Mesenchymal stem cell (in vitro differentiated cells and primary cell): ENCODE data around the gene ALCAM.
"Not testable (repeated sequence)": the region's sequence is repeated elsewhere in the genome, so short reads cannot be mapped to it uniquely, and the experiment has no call there.

Source experiments
- DNase-seq: peaks from one replicate; pipeline ENCODE4 v3.0.0-alpha.2; 2013
- H2AFZ ChIP-seq: one replicate; pipeline ENCODE4 v1.6.1; 2013; ENCODE audit warnings: low read depth, mild to moderate bottlenecking, control low read depth, inconsistent platforms, low read length, moderate library complexity
- H2AK5ac ChIP-seq: 2 replicates; pipeline ENCODE4 v1.6.1; 2013; ENCODE audit warnings: low read length, moderate library complexity, mild to moderate bottlenecking, inconsistent platforms; ENCODE audit not compliant: severe bottlenecking
- H2BK120ac ChIP-seq: one replicate; pipeline ENCODE4 v1.6.1; 2013; ENCODE audit warnings: low read depth, mild to moderate bottlenecking, inconsistent platforms, low read length, moderate library complexity
- H2BK12ac ChIP-seq, 2 experiments: one replicate each; pipeline ENCODE4 v1.6.1; 2013; ENCODE audit warnings: inconsistent platforms in 2 of 2, low read length in 2 of 2, mild to moderate bottlenecking in 2 of 2, moderate library complexity in 2 of 2, control low read depth in 1 of 2
- H2BK15ac ChIP-seq: one replicate; pipeline ENCODE4 v1.6.1; 2013; ENCODE audit warnings: mild to moderate bottlenecking, low read depth, inconsistent platforms; ENCODE audit not compliant: poor library complexity, severe bottlenecking
- H2BK5ac ChIP-seq: 2 replicates; pipeline ENCODE4 v1.6.1; 2013; ENCODE audit warnings: low read depth, mild to moderate bottlenecking, low read length, control low read depth, inconsistent platforms; ENCODE audit not compliant: poor library complexity, severe bottlenecking
- H3K14ac ChIP-seq, 2 experiments: one replicate each; pipeline ENCODE4 v1.6.1; 2013; ENCODE audit warnings: inconsistent platforms in 2 of 2, low read length in 2 of 2, control low read depth in 1 of 2, mild to moderate bottlenecking in 1 of 2, moderate library complexity in 1 of 2
- H3K18ac ChIP-seq, 2 experiments: one replicate each; pipeline ENCODE4 v1.6.1; 2013; ENCODE audit warnings: inconsistent platforms in 2 of 2, low read length in 2 of 2, control low read depth in 1 of 2, low read depth in 1 of 2, mild to moderate bottlenecking in 1 of 2
- H3K23ac ChIP-seq, 2 experiments: one replicate each; pipeline ENCODE4 v1.6.1; 2013; ENCODE audit warnings: inconsistent platforms in 2 of 2, low read length in 2 of 2, mild to moderate bottlenecking in 2 of 2, moderate library complexity in 2 of 2, control low read depth in 1 of 2
- H3K27ac ChIP-seq: 2 replicates; pipeline ENCODE4 v1.5.1; 2013; ENCODE audit warnings: mild to moderate bottlenecking, moderate library complexity, low read length, control low read depth, inconsistent platforms; ENCODE audit not compliant: poor library complexity, severe bottlenecking
- H3K27me3 ChIP-seq, 2 experiments: 2 replicates each; pipeline versions ENCODE4 v1.6.1 to v1.7.0; 2013; ENCODE audit warnings: low read length in 2 of 2, mild to moderate bottlenecking in 2 of 2, moderate library complexity in 2 of 2, control low read depth in 1 of 2, inconsistent platforms in 1 of 2; ENCODE audit not compliant: control insufficient read depth in 1 of 2, insufficient read depth in 1 of 2
- H3K36me3 ChIP-seq, 2 experiments: 2 replicates each; pipeline versions ENCODE4 v1.6.1 to v1.7.0; 2013; ENCODE audit warnings: low read length in 2 of 2, control low read depth in 1 of 2, inconsistent platforms in 1 of 2, low read depth in 1 of 2, mild to moderate bottlenecking in 1 of 2; ENCODE audit not compliant: insufficient read depth in 2 of 2, control insufficient read depth in 1 of 2
- H3K4ac ChIP-seq, 2 experiments: one replicate each; pipeline ENCODE4 v1.6.1; 2013; ENCODE audit warnings: inconsistent platforms in 2 of 2, low read length in 2 of 2, mild to moderate bottlenecking in 2 of 2, moderate library complexity in 2 of 2, control low read depth in 1 of 2, low read depth in 1 of 2
- H3K4me1 ChIP-seq: 2 replicates; pipeline ENCODE4 v1.6.1; 2013; ENCODE audit warnings: low read depth, low read length, control low read depth; ENCODE audit not compliant: control insufficient read depth, insufficient read depth
- H3K4me2 ChIP-seq: 2 replicates; pipeline ENCODE4 v1.6.1; 2013; ENCODE audit warnings: low read length, mild to moderate bottlenecking, inconsistent platforms; ENCODE audit not compliant: poor library complexity, severe bottlenecking
- H3K4me3 ChIP-seq, 2 experiments: 2 replicates each; pipeline versions ENCODE4 v1.5.1 to v1.7.0; 2013; ENCODE audit warnings: low read length in 2 of 2, mild to moderate bottlenecking in 2 of 2, control low read depth in 1 of 2, low read depth in 1 of 2; ENCODE audit not compliant: insufficient read depth in 1 of 2
- H3K79me1 ChIP-seq: replicated peaks from 2 replicates; pipeline ENCODE4 v1.6.1; 2013; ENCODE audit warnings: mild to moderate bottlenecking, control low read depth, low read length, inconsistent platforms; ENCODE audit not compliant: poor library complexity, severe bottlenecking
- H3K9ac ChIP-seq: 2 replicates; pipeline ENCODE4 v1.7.0; 2013; ENCODE audit warnings: mild to moderate bottlenecking, low read length, moderate library complexity
- H3K9me3 ChIP-seq: 2 replicates; pipeline ENCODE4 v1.7.0; 2013; ENCODE audit warnings: mild to moderate bottlenecking, low read length; ENCODE audit not compliant: control insufficient read depth
- H4K8ac ChIP-seq: one replicate; pipeline ENCODE4 v1.6.1; 2013; ENCODE audit warnings: inconsistent platforms, mild to moderate bottlenecking, low read length, moderate library complexity
- H4K91ac ChIP-seq: one replicate; pipeline ENCODE4 v1.6.1; 2013; ENCODE audit warnings: mild to moderate bottlenecking, low read length, inconsistent platforms
- WGBS: methylation state at CpG from one replicate; pipeline ENCODE4 v1.1.7; 2013; ENCODE audit warnings: mixed read lengths; 5-methylcytosine and 5-hydroxymethylcytosine counted together

The ALCAM gene

DNA sequence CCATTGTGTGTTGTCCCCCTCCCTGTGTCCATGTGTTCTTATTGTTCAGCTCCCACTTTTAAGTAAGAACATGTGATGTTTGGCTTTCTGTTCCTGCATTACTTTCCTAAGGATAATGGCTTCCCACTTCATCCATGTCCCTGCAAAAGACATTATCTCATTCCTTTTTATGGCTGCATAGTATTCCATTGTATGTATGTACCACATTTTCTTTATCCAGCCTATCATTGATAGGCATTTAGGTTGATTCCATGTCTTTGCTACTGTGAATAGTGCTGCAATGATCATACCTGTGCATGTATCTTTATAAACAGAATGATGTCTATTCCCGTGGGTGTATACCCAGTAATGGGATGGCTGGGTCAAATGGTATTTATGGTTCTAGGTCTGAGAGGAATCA, 23.1 kb downstream of the ALCAM start:
- H2BK120ac ChIP-seq, H3K27me3 ChIP-seq, H3K18ac ChIP-seq, H3K23ac ChIP-seq, DNase-seq, H2AK5ac ChIP-seq, H3K14ac ChIP-seq, H4K8ac ChIP-seq, H4K91ac ChIP-seq, H3K36me3 ChIP-seq, H3K4me2 ChIP-seq, H3K79me1 ChIP-seq, H3K27ac ChIP-seq, H3K4ac ChIP-seq, H2BK15ac ChIP-seq, H2BK12ac ChIP-seq, H3K4me3 ChIP-seq, H2BK5ac ChIP-seq, H3K4me1 ChIP-seq, H2AFZ ChIP-seq, H3K9ac ChIP-seq: not testable (repeated sequence)
- peaks cover 17% of the 10 kb centered on the region for H3K9me3 ChIP-seq
- 83% methylated on average over 1 of the region's 1 CpG for WGBS

DNA sequence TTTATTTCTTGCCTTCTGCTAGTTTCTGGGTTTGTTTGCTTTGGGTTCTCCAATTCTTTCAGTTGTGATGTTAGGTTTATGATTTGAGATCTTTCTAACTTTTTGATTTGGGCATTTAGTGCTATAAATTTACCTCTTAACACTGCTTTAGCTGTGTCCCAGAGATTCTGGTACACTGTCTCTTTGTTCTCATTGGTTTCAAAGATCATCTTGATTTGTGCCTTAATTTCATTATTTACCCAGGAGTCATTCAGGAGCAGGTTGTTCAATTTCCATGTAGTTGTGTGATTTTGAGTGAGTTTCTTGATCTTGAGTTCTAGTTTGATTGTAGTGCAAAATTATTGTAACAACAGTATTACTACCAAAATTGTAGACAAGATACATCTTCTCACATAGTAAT, 25.9 kb downstream of the ALCAM start:
- not testable (repeated sequence) for H3K27me3 ChIP-seq, H3K4me2 ChIP-seq, H3K27ac ChIP-seq, H2AFZ ChIP-seq, H3K4me3 ChIP-seq, H3K4ac ChIP-seq, H4K91ac ChIP-seq, H3K79me1 ChIP-seq, DNase-seq, H3K14ac ChIP-seq, H2BK12ac ChIP-seq, H3K36me3 ChIP-seq, H3K18ac ChIP-seq, H4K8ac ChIP-seq, H2BK120ac ChIP-seq, H3K4me1 ChIP-seq, H2BK5ac ChIP-seq, H2AK5ac ChIP-seq, H3K9ac ChIP-seq, H3K23ac ChIP-seq, H2BK15ac ChIP-seq
- H3K9me3 ChIP-seq: peaks cover 17% of the 10 kb centered on the region

DNA sequence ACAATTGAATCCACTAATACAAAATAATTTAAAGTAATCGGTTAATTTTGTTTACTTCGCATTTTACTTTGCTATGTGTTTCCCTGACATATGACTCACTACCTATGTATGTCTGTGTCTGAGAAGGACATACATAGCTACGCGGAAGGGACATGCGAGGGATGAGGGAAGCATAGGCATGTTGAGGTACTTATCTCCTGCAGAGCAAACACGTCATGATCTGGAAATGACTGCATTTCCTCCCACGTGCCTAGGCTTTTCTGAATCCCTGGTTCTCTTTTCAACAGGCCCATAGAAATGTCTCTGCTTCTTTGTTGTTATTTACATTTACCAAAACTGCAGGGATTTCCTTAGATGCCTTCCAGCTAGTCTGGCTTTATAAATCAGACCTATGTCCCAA, 27.5 kb downstream of the ALCAM start:
- no peak overlapping the region for H4K8ac ChIP-seq
- no peaks in the 10 kb centered on the region for H3K27me3 ChIP-seq
- H3K9ac ChIP-seq: no peak overlapping the region
- WGBS: 13% methylated on average over 5 of the region's 7 CpGs
- peaks cover 6% of the 10 kb centered on the region for H3K79me1 ChIP-seq
- H3K4me3 ChIP-seq: no peak overlapping the region
- H3K18ac ChIP-seq: peak overlapping the region in 1 of 2 experiments; percentile 5
- no peak overlapping the region for H3K14ac ChIP-seq
- no peak overlapping the region for H3K4ac ChIP-seq
- no peak overlapping the region for H2BK120ac ChIP-seq
- no peak overlapping the region for H2BK12ac ChIP-seq
- DNase-seq: peak; percentile 94
- no peak overlapping the region for H3K27ac ChIP-seq
- H2AFZ ChIP-seq: no peak overlapping the region
- H3K9me3 ChIP-seq: peaks cover 17% of the 10 kb centered on the region
- H3K36me3 ChIP-seq: no peaks in the 10 kb centered on the region
- no peak overlapping the region for H2AK5ac ChIP-seq
- H3K23ac ChIP-seq: no peak overlapping the region
- H4K91ac ChIP-seq: no peak overlapping the region
- no peak overlapping the region for H2BK15ac ChIP-seq
- no peaks in the 10 kb centered on the region for H3K4me1 ChIP-seq
- no peak overlapping the region for H2BK5ac ChIP-seq
- no peak overlapping the region for H3K4me2 ChIP-seq

DNA sequence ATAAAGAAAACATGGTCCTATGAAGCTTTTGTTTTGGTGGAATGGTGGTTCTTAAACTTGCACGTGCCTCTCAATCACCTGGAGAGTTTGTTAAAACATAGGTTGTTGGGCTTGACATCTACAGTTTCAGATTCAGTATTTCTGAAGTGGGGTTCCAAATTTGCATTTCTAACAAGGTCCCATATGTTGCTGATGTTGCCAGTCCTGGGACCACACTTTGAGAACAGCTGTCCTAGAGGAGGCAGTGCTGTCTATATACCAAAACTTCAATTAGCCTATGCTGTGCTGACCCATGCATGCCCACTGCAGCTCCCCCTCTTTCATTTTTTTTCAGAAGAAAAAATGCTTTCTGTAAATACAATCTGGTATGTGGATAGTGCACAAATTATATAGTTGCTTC, 31.3 kb downstream of the ALCAM start:
- Histone ChIP-seq H3K79me1 (peaks cover 6% of the 10 kb centered on the region), H2AFZ (no peak overlapping the region), H3K14ac (no peak overlapping the region), H2BK5ac (no peak overlapping the region), H4K8ac (no peak overlapping the region), H3K27me3 (no peaks in the 10 kb centered on the region), H3K4ac (no peak overlapping the region), H3K4me2 (no peak overlapping the region), H3K9me3 (peaks cover under 1% of the 10 kb centered on the region), H3K18ac (no peak overlapping the region), H3K4me3 (no peak overlapping the region), H2BK120ac (no peak overlapping the region), H3K23ac (no peak overlapping the region), H2AK5ac (peak overlapping the region; percentile 70), H4K91ac (no peak overlapping the region), H2BK12ac (no peak overlapping the region), H3K4me1 (peaks cover 7% of the 10 kb centered on the region), H3K27ac (no peak overlapping the region), H3K9ac (no peak overlapping the region), H2BK15ac (no peak overlapping the region), H3K36me3 (peaks cover 0 to under 1% of the 10 kb centered on the region in 2 experiments)
- 85% methylated on average over 1 of the region's 1 CpG for WGBS
- no peak for DNase-seq
